NCI-H524 (cell line): ENCODE measurements around the gene ASTN1.

Experiments used
- DNase-seq, 2 experiments: peaks; one replicate each; lab custom pipeline; 2025; lab: John Stamatoyannopoulos, UW

Gene ASTN1

DNA sequence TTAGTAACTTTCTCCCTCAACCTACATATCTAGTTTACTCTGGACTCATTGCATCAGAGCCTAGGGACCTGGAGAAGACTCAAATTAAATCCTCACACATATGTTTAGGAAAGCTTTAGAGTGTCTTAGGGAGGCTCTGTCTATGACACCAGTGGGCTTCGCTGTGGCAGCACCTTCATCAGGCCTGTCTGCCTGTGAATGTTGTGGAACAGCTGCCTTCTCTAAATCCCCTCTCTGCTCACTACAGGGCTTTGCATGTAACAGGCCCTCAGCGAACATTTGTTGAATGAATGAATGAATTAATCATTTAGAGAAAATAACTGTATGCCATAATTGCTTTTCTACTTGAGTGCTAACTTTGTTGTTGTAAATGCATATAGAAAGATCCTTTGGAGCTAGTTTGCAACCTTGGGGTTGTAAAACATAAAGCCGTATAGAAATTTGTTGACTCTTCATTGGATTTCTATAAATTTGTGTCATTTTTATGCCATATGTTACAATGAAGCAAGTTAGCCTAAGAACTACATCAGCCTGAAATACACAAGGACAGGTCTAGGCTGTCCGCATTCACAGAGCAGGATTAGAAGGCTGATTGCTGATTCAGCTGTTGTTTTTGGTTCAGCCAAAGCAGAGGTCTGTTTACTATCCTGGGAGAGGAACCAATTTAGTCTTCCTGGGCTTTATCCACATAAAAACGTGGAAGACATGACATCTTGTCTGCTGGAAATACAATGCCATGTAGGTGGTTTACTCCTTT, 238.0 kb downstream of the ASTN1 start:
- DNase-seq = peak; percentile 21 to 79

GRCh38 chr1:176925223-176925622, 239.3 kb downstream of the ASTN1 start:
- no peak for DNase-seq

DNA sequence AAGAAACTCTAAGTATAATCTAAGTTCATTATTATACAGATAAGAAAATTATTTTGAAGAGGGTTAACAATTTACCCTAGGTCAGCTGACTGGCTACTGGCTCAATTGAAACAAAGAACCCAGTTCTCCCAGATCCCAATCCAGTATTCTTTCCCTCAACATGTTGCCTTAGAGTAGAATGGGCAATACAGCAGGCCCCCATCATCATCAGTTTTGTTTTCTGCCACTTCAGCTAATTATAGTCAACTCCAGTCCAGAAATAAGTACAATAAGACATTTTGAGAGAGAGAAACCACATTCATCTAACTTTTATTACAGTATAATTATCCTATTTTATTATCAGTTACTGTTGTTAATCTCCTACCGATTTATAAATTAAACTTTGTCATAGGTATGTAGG, 241.2 kb downstream of the ASTN1 start:
- DNase-seq = no peak

DNA sequence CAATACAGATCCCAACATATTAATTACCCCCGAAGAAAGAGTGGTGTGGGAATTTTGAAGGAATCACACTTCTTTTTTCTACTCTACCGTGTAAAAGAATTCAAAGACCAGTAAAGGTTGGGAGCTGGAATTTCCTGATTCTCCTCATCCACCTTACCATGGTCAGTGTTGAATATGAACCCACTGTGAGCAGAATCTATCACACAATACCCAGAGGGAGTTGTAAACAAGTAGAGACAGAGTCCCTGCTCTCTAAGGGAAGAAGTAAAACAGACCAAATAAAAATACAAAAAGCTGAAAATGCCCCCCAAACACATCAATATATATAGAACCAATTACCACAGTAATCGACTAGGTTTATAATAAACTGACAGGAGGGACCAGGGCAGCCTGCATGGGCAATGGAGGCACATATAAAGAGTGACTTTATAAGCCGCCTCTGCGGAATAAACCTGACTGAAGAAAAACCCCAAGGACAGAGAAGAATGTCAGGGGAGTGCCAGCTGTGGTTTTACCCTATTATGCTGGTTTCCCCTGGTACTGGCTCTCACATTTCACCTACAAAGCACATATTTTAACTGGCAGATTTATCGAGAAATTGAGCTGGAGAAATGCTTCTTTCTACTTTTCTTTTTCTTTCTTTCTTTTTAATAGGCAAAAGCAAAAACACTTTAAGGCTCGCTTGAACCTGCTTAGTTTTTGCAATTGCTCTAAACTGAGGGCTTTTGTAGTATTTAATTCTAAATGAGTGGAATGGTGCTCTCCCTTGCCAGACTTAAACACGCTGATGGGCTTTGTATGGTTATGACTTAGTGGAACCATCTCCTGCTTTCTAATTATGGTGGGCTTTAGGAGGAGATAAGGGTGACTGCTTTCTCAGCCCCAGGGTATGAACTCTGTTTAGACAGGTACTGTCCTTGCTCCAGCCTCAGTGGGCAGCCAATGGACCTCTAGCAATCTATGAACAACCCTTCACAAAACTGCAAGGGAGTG, 244.8 kb downstream of the ASTN1 start:
- no peak for DNase-seq

GRCh38 chr1:176905648-176906047, 258.9 kb downstream of the ASTN1 start:
- DNase-seq = no peak

GRCh38 chr1:176904057-176904751, 260.3 kb downstream of the ASTN1 start:
- DNase-seq = peak; percentile 21 to 72

DNA sequence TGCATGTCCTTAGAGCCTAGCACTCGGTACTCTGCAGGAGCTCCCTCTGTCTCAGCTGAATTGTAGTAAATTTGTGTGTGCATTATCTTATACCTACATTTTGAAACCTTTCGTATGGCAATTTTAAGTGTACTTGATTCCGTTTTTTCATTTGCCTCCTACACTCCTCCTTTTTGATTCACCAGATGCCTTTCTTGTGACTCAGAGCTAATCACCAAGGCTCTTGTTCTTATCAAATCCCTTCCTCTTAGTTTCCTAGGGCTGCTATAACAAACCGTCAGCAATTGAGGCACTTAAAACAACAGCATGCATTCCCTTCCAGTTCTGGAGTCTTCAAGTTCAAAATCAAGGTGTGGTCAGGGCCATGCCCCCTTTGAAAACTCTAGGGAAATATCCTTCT, 261.0 kb downstream of the ASTN1 start:
- no peak for DNase-seq

DNA sequence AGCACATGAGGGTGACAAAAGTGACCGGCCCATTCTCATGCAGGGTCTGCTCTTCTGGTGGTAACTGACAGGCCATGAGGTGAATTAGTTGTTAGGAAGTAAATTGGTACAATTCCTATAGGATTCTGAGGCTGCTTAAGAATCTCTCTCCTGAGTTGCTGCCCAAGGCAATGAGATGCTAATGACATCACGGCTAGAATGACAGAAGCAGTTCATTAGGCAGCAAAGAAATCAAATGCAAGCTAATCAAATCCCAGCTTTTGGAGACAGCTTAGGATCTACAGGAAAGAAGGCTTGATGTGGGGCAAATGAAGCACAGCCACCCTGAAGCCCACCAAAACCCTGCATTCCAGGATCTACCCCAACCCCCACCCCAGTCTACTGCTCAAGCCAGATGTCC, 265.2 kb downstream of the ASTN1 start:
- DNase-seq = no peak

DNA sequence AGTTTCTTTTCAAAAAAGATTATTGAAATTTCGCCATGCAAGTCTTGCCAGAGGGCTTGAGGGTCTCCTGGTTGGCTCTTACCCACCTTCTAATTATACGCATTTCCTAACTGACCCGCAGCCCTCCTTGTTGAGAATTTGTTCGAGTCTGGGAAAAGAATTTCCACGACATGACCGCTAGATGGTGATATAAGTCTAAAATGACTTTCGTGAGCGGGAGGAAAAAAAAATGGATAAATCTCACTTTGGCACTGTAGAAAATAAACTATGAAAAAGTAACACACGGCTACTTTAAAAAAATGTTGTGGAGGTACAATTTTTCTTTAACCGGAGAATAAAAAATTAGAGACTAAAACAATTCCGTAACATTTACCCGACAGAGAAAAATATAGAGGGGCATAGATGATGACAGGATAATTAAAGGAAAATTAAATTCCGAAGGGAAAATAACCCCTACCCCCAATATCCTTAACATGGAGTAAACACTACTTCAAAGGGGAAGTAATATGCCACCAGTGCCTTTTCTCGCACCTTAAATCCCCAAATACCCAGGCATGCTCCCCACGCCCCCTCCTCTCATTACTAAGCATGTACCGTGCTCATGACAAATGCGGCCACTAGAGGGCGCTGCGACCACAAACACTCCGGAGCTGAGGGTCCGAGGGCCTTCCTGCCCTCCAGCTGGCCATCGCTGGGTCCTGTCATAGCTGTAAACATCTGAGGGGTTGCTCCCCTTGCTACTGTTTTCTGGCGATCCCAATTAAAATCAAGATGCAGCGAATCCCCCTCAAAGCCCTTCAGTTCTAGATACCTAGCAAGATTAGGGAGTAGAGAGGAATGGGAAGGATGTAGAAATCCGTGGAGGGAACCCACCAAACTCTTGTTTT, 266.9 kb downstream of the ASTN1 start:
- peak; percentile 37 to 71 for DNase-seq

DNA sequence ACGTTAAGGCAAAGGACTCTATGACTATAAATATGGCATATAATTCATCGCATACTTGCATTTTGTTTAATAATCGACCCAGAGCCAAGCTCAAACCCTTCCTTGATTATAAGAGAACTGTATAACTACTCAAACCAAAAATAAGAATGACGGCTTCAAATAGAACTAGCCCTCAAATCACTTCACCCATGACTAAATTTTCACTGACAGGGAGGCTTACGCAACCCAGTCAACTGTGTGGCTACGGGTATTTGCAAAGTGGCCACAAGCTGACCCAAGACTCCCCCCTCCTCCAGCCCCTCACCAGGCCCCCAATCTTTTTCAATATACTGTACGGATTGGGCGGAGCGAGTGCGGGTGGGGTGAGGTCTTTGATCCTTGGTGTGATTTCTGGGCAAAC, 268.3 kb downstream of the ASTN1 start:
- no peak for DNase-seq

GRCh38 chr1:176894450-176894849, 270.1 kb downstream of the ASTN1 start:
- no peak for DNase-seq

GRCh38 chr1:176893625-176894352, 270.7 kb downstream of the ASTN1 start:
- DNase-seq = no peak

- no peak for DNase-seq
Observed at GRCh38 chr1:176888471-176889032, 276.0 kb downstream of the ASTN1 start.

- DNase-seq = no peak
Observed at GRCh38 chr1:176885751-176886150, 278.8 kb downstream of the ASTN1 start.

- DNase-seq = no peak
Observed at GRCh38 chr1:176885341-176885740, 279.2 kb downstream of the ASTN1 start.

DNA sequence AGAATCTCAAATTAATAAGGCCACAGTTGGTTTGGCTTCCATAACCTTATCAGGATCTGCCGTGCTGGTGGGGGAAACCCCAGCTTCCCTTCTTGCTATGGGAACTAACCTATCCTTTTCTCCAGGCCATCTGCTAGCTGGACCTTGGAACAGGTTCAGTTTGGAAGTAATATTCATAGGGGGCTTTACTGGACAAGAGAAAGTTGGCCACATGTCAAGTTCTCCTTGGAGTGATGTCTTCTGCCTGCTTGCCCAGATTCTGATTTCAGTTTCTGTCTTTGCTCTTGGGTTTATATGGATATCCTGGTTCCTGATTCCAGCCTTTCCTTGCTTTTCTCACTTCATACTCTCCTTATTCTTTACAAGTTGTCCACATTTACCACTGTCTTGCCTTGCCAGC, 279.6 kb downstream of the ASTN1 start:
- DNase-seq = no peak

- no peak for DNase-seq
Observed at GRCh38 chr1:176884286-176884685, 280.2 kb downstream of the ASTN1 start.

DNA sequence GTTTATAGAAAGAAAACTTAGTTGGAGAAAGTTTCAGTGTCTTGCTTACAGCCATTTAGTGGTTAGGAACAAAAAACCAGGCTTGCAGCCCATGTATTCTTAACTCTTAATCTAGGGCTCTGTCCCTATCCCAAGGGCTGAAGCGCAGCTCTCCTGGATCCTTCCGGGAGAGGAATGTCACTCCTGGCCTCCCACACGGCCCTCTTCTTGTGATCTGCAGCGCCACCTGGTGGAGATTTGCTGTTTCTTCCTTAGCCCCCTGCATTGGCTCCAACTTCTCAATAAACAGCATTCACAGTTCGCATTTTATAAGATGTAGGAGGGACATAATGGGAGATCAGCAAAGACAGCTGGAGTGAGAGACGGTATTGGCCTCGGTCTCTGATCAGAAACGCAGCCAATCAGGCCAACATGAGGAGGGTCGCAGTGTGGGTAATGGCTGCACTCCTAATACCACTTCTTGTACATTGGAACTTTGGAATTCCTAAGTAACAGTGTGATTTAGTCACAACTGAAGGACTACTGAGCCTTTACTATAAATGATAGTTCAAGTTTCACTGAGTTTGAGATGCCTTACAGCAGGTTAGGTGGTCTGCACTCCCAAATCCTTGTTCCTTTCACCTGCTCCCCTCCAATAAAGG, 283.4 kb downstream of the ASTN1 start:
- peak; percentile 41 to 67 for DNase-seq

GRCh38 chr1:176879784-176880620, 284.5 kb downstream of the ASTN1 start:
- no peak for DNase-seq
